DND-41 (cell line): Measurements from ENCODE around the gene RBM10.

Experiments used
- ATAC-seq: fragments of 200-7000 bp; cut with Tn5 transposase; 3 replicates; pipeline ENCODE4 v1.9.1; 2021; ENCODE audit warnings: low read depth; ENCODE audit not compliant: insufficient read depth
- DNase-seq: peaks from one replicate; pipeline ENCODE4 v3.0.0-alpha.2; 2020
- H2AFZ ChIP-seq: 2 replicates; pipeline ENCODE4 v1.6.0; 2012; ENCODE audit warnings: low read depth, low read length
- H3K27ac ChIP-seq: 2 replicates; pipeline ENCODE4 v1.5.1; 2012; ENCODE audit warnings: low read length, inconsistent platforms
- H3K27me3 ChIP-seq: fragments of 200-600 bp; sonication (generic); 2 replicates; pipeline ENCODE4 v1.6.0; 2012; ENCODE audit warnings: low read length, mild to moderate bottlenecking, inconsistent platforms; ENCODE audit not compliant: insufficient read depth, poor library complexity
- H3K36me3 ChIP-seq: 2 replicates; pipeline ENCODE4 v1.5.1; 2012; ENCODE audit warnings: low read length, inconsistent platforms; ENCODE audit not compliant: insufficient read depth
- H3K4me1 ChIP-seq: 2 replicates; pipeline ENCODE4 v1.5.1; 2012; ENCODE audit warnings: mild to moderate bottlenecking, low read length; ENCODE audit not compliant: insufficient read depth
- H3K4me2 ChIP-seq: 2 replicates; pipeline ENCODE4 v1.6.0; 2012; ENCODE audit warnings: mild to moderate bottlenecking, moderate library complexity, low read length, inconsistent platforms; ENCODE audit not compliant: insufficient read depth
- H3K4me3 ChIP-seq, 2 experiments: fragments of 200-600 bp in 1 of 2; shearing (Covaris generic) in 1 of 2; 2 replicates each; pipeline ENCODE4 v1.5.1; 2012 to 2016; ENCODE audit warnings: inconsistent platforms in 2 of 2, low read length in 2 of 2, mild to moderate bottlenecking in 2 of 2, low read depth in 1 of 2, moderate library complexity in 1 of 2
- H3K79me2 ChIP-seq: 2 replicates; pipeline ENCODE4 v1.6.0; 2012; ENCODE audit warnings: low read length, inconsistent platforms; ENCODE audit not compliant: insufficient read depth
- H3K9ac ChIP-seq: 2 replicates; pipeline ENCODE4 v1.6.0; 2012; ENCODE audit warnings: low read depth, mild to moderate bottlenecking, inconsistent platforms, low read length, moderate library complexity
- H3K9me3 ChIP-seq: 2 replicates; pipeline ENCODE4 v1.5.1; 2012; ENCODE audit warnings: low read length, moderate library complexity, mild to moderate bottlenecking, inconsistent platforms; ENCODE audit not compliant: insufficient read depth, severe bottlenecking
- H4K20me1 ChIP-seq: 2 replicates; pipeline ENCODE4 v1.6.0; 2012; ENCODE audit warnings: low read length; ENCODE audit not compliant: insufficient read depth
- CTCF ChIP-seq: IDR thresholded peaks from 2 replicates; pipeline ENCODE4 v1.5.1; 2012; ENCODE audit warnings: borderline replicate concordance, low read length, moderate library complexity, mild to moderate bottlenecking; ENCODE audit not compliant: poor library complexity, severe bottlenecking; ENCODE audit errors: extremely low read depth
- EZH2 ChIP-seq: IDR thresholded peaks from 3 replicates; pipeline ENCODE4 v1.6.1; 2012; ENCODE audit warnings: borderline replicate concordance, low read depth, mild to moderate bottlenecking, moderate library complexity, low read length, inconsistent platforms; ENCODE audit not compliant: severe bottlenecking

RBM10 gene

GRCh38 chrX:47146121-47146935 lies 1.3 kb downstream of the RBM10 start:
- H3K9ac ChIP-seq, result peak overlapping the region; percentile 90
- peaks cover 84% of the 10 kb centered on the region for H3K79me2 ChIP-seq
- H3K27ac ChIP-seq, result peak overlapping the region; percentile 96
- no peak for TF ChIP-seq CTCF
- no peak for TF ChIP-seq EZH2
- H3K4me1 ChIP-seq, result peaks cover 39% of the 10 kb centered on the region
- H3K36me3 ChIP-seq, result peaks cover 40% of the 10 kb centered on the region
- peaks cover 23% of the 10 kb centered on the region for H4K20me1 ChIP-seq
- no peaks in the 10 kb centered on the region for H3K9me3 ChIP-seq
- H3K27me3 ChIP-seq, result no peaks in the 10 kb centered on the region
- H3K4me2 ChIP-seq, result peak overlapping the region; percentile 95
- no peak overlapping the region for H2AFZ ChIP-seq
- no peak for ATAC-seq
- H3K4me3 ChIP-seq, result peak overlapping the region; percentile 64 to 65; a peak in 3 of 4 replicates
- peak; percentile 41 for DNase-seq

GRCh38 chrX:47146936-47147859 lies 2.2 kb downstream of the RBM10 start:
- peaks cover 90% of the 10 kb centered on the region for H3K79me2 ChIP-seq
- ATAC-seq (no peak), DNase-seq (no peak)
- H3K4me3 ChIP-seq, result peak overlapping the region in 1 of 2 experiments; percentile 65; a peak in 3 of 4 replicates
- H3K36me3 ChIP-seq, result peaks cover 44% of the 10 kb centered on the region
- H2AFZ ChIP-seq, result no peak overlapping the region
- H3K27me3 ChIP-seq, result no peaks in the 10 kb centered on the region
- H3K4me2 ChIP-seq, result peak overlapping the region; percentile 95
- H3K9me3 ChIP-seq, result no peaks in the 10 kb centered on the region
- peak overlapping the region; percentile 36; the same call in 1 of the 2 replicates for H3K27ac ChIP-seq
- H3K4me1 ChIP-seq, result peaks cover 37% of the 10 kb centered on the region
- peaks cover 26% of the 10 kb centered on the region for H4K20me1 ChIP-seq
- peak overlapping the region; percentile 90; the same call in 1 of the 2 replicates for H3K9ac ChIP-seq
- TF ChIP-seq EZH2, result no peak

- Histone ChIP-seq H3K27me3 (no peaks in the 10 kb centered on the region), H4K20me1 (peaks cover 27% of the 10 kb centered on the region), H2AFZ (no peak overlapping the region), H3K27ac (no peak overlapping the region), H3K36me3 (peaks cover 46% of the 10 kb centered on the region), H3K4me1 (peaks cover 21% of the 10 kb centered on the region), H3K9me3 (no peaks in the 10 kb centered on the region), H3K4me2 (no peak overlapping the region), H3K79me2 (peaks cover 90% of the 10 kb centered on the region), H3K4me3 (no peak overlapping the region), H3K9ac (no peak overlapping the region)
- DNase-seq, result no peak
- TF ChIP-seq EZH2 (no peak), CTCF (no peak)
- ATAC-seq, result no peak
Observed at GRCh38 chrX:47148946-47149345, 3.9 kb downstream of the RBM10 start.
